Tibial artery (tissue), 4 donors: ENCODE measurements around the gene LAT.
"Not testable (repeated sequence)": the region's sequence is repeated elsewhere in the genome, so short reads cannot be mapped to it uniquely, and the experiment has no call there.

Experiments
- DNase-seq, 2 donors: peaks; one replicate each; pipeline ENCODE4 v3.0.0-alpha.2; 2019
- H3K27ac ChIP-seq, 2 donors: fragments of 200-600 bp; sonication (generic) in 1 of 2; 1 replicate in 1 of 2; 2 replicates in 1 of 2; pipeline ENCODE4 v1.5.1; 2018 to 2019; ENCODE audit warnings: mild to moderate bottlenecking in 1 of 2
- H3K27me3 ChIP-seq, 2 donors: fragments of 200-600 bp; sonication (generic) in 1 of 2; one replicate each; pipeline versions ENCODE4 v1.5.1 to v1.6.0; 2016 to 2019
- H3K36me3 ChIP-seq, 3 donors: fragments of 200-600 bp; sonication (generic) in 2 of 3; one replicate each; pipeline ENCODE4 v1.5.1; 2016 to 2019; ENCODE audit warnings: mild to moderate bottlenecking in 2 of 3
- H3K4me1 ChIP-seq, 4 donors: fragments of 200-600 bp; sonication (generic) in 2 of 4; 1 replicate in 3 of 4; 2 replicates in 1 of 4; pipeline ENCODE4 v1.5.1; 2016 to 2019
- H3K4me3 ChIP-seq, 2 donors: fragments of 200-600 bp; sonication (generic) in 1 of 2; 1 replicate in 1 of 2; 2 replicates in 1 of 2; pipeline ENCODE4 v1.5.1; 2018 to 2019; ENCODE audit warnings: mild to moderate bottlenecking in 2 of 2
- H3K9me3 ChIP-seq, 3 donors: fragments of 200-600 bp; sonication (generic) in 1 of 3; one replicate each; pipeline ENCODE4 v1.5.1; 2016 to 2019
- intact Hi-C: fragments of 100-400 bp; cut with DNase I; formaldehyde crosslinking; loops from one replicate; pipeline ENCODE4 v1.15.0; 2023; ENCODE audit warnings: low total_unique reads
- TF ChIP-seq, protein P1 (sequence below), 2 experiments: fragments of 200-600 bp in 1 of 2; fragments of 450-650 bp in 1 of 2; IDR thresholded peaks; one replicate each; pipeline ENCODE4 v1.5.1; 2017 to 2019; ENCODE audit warnings: antibody characterized with exemption in 2 of 2, mild to moderate bottlenecking in 1 of 2, moderate library complexity in 1 of 2

LAT gene

DNA sequence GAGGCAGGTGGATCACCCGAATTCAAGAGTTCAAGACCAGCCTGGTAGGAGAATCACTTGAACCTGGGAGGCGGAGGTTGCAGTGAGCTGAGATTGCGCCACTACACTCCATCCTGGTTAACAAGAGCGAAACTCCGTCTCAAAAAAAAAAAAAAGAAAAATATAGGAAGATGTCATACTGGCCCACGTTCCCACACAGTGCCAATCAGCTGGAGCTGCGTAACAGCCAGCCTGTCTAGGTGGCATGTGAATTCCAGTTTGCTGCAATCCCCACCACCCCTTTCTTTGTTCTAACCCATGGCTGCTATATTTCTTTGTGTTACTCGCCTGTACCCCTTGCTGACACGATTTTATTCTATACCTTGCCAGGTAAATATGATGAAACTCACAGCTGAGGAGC, 26.6 kb upstream of the LAT start:
- Histone ChIP-seq H3K4me1 (peaks cover 0 to 4% (median 0%) of the 10 kb centered on the region in 4 donors), H3K27me3 (no peaks in the 10 kb centered on the region), H3K4me3 (no peak overlapping the region), H3K27ac (no peak overlapping the region), H3K9me3 (no peaks in the 10 kb centered on the region), H3K36me3 (peaks cover 65 to 94% (median 70%) of the 10 kb centered on the region in 3 donors)
- intact Hi-C loops, result no loop called here
- no peak for DNase-seq
- TF ChIP-seq, protein P1, sequence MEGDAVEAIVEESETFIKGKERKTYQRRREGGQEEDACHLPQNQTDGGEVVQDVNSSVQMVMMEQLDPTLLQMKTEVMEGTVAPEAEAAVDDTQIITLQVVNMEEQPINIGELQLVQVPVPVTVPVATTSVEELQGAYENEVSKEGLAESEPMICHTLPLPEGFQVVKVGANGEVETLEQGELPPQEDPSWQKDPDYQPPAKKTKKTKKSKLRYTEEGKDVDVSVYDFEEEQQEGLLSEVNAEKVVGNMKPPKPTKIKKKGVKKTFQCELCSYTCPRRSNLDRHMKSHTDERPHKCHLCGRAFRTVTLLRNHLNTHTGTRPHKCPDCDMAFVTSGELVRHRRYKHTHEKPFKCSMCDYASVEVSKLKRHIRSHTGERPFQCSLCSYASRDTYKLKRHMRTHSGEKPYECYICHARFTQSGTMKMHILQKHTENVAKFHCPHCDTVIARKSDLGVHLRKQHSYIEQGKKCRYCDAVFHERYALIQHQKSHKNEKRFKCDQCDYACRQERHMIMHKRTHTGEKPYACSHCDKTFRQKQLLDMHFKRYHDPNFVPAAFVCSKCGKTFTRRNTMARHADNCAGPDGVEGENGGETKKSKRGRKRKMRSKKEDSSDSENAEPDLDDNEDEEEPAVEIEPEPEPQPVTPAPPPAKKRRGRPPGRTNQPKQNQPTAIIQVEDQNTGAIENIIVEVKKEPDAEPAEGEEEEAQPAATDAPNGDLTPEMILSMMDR (IDR thresholded peaks at IDR 0.05), result no peak

DNA sequence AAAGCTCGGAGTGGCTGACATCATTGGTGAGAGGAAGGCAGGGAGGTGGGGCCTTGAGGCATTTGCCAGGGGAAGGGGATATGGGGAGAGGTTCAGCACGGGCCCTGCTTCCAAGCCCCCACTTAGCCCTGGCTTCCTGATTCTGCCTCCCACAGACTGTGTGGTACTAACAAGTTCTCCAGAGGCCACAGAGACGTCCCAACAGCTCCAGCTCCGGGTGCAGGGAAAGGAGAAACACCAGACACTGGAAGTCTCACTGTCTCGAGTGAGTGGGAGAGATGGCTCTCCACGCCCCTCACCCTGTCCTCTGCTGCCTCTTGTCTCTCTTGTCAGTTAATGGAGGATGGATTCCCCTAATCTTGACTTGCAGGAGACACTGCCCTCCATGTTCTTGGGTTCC, 26.0 kb upstream of the LAT start:
- Histone ChIP-seq H3K9me3 (no peaks in the 10 kb centered on the region), H3K27ac (no peak overlapping the region), H3K4me1 (no peaks in the 10 kb centered on the region), H3K27me3 (no peaks in the 10 kb centered on the region), H3K36me3 (peaks cover 65 to 94% (median 70%) of the 10 kb centered on the region in 3 donors), H3K4me3 (no peak overlapping the region)
- intact Hi-C loops, result no loop called here
- TF ChIP-seq, protein P1 (IDR thresholded peaks at IDR 0.05), result no peak
- no peak for DNase-seq

DNA sequence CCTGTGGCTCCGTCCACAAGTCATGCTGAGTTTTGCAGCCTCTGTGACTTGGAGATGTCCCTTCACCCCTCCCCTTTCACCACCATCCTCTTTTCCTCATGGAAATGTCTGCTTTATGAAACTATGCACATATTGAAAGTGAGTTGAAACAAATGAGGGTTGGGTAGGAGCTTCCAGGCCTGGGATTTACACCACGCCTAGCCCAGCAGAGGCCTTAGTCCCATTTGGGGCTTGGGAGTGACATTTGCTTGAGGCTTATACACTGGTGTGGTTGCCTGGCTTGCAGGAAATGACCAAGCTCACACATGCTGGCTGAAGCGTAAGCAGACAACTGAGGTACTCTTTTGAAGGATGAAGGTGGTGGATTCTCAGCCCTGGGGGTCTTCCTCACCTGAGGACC, 20.8 kb upstream of the LAT start:
- H3K36me3 ChIP-seq, result peaks cover 30 to 65% (median 52%) of the 10 kb centered on the region in 3 donors
- H3K9me3 ChIP-seq, result no peaks in the 10 kb centered on the region
- no peak overlapping the region for H3K4me3 ChIP-seq
- no peaks in the 10 kb centered on the region for H3K27me3 ChIP-seq
- H3K4me1 ChIP-seq, result no peaks in the 10 kb centered on the region
- TF ChIP-seq, protein P1 (IDR thresholded peaks at IDR 0.05), result no peak
- intact Hi-C loops, result no loop called here
- no peak for DNase-seq
- no peak overlapping the region for H3K27ac ChIP-seq

DNA sequence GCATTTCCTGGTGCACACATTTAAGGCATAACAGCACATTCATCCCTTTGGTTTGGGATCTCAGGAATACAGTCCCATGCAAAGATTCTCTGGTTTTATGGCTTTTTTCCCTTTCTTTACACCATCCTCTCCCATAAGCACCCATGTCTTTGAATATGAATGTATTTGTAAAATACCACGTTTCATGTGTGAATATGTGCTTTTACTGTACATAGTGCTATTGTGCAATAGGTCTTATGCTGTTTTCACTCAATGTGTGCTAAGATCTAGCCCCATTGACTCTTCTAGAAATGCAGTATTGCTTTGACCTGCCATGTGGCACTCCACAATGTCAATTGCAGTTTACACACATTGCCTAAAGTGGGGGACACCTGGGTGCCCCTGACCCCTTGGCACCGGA, 20.4 kb upstream of the LAT start:
- no peak for DNase-seq
- peaks cover 25 to 61% (median 48%) of the 10 kb centered on the region in 3 donors for H3K36me3 ChIP-seq

DNA sequence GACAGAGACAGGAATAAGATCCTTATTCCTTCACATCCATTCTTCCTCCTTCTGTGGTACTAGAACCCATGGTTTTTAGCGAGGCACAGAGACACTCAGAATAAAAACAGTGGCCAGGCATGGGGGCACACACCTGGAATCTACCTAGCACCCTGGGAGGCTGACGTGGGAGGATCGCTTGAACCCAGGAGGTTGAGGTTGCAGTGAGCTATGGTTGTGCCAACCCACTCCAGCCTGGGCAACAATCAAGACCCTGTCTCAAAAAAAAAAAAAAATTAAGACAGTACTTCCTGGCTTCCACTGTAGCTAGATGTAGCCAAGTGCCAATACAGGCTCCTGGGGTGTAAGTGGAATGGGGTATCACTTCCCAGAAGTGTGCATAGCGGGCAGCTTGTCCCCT, 17.7 kb upstream of the LAT start:
- Histone ChIP-seq H3K9me3 (no peaks in the 10 kb centered on the region), H3K27me3 (no peaks in the 10 kb centered on the region), H3K36me3 (peaks cover 10 to 40% (median 33%) of the 10 kb centered on the region in 3 donors), H3K27ac (no peak overlapping the region), H3K4me1 (no peaks in the 10 kb centered on the region), H3K4me3 (no peak overlapping the region)
- TF ChIP-seq, protein P1 (IDR thresholded peaks at IDR 0.05), result no peak
- intact Hi-C loops, result no loop called here
- DNase-seq, result no peak

More for the DNA sequence above, 20.4 kb upstream of the LAT start:
- TF ChIP-seq, protein P1 (IDR thresholded peaks at IDR 0.05), result no peak
- Histone ChIP-seq H3K27ac (no peak overlapping the region), H3K4me1 (no peaks in the 10 kb centered on the region), H3K27me3 (no peaks in the 10 kb centered on the region), H3K9me3 (no peaks in the 10 kb centered on the region), H3K4me3 (no peak overlapping the region)
- intact Hi-C loops, result no loop called here

DNA sequence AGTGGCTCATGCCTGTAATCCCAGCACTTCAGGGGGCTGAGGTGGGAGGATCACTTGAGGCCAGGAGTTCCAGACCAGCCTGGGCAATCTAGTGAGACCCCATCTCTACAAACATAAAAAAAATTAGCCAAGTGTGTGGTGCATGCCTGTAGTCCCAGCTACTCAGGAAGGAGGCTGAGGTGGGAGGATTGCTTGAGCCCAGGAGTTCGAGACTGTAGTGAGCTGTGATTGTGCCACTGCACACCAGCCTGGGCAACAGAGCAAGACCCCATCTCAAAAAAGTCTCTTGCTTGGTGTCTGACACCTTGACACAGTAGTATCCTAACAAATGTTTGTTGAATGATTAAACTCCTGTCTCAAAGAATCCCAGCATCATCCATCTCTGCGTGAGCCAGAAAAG, 15.2 kb upstream of the LAT start:
- not testable (repeated sequence) for DNase-seq, H3K4me1 ChIP-seq, H3K27me3 ChIP-seq, H3K27ac ChIP-seq, H3K9me3 ChIP-seq, H3K4me3 ChIP-seq
- intact Hi-C loops, result loop anchor here (10.0 kb wide), 1 partner anchor 55 kb away; no protein-coding TSS in a partner anchor
- H3K36me3 ChIP-seq, result peaks cover 0 to 14% (median 8%) of the 10 kb centered on the region in 3 donors
